GM18907 (cell line): ENCODE results near the gene RABL3.
A peak's percentile ranks its signal among the peaks of the same experiment; 100 is the strongest.
"Not testable (repeated sequence)": the region's sequence is repeated elsewhere in the genome, so short reads cannot be mapped to it uniquely, and the experiment has no call there.

Source experiments
- ATAC-seq: cut with Tn5 transposase; IDR thresholded peaks from one replicate; pipeline ENCODE4 v1.9.1; 2021; ENCODE audit warnings: mild to moderate bottlenecking, moderate library complexity; ENCODE audit not compliant: unreplicated experiment

RABL3 gene

DNA sequence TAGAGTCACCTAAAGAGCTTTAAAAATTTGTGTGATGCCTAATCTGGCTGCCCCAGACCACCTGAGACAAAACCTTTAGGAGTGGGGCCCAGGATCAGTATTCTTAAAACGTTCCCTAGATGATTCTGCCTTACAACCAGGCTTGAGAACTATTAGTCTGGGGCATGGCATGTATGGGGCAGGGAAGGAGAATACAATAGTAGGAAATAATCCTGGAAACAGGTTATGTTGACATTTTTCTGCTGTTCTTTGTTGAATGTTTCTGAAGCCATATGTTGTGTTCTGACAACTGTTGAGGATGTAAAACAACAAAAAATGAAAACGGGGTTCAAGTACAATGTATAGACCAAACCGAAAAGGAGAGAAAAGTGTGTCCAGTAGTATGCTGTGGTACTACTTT lies 3.1 kb upstream of the RABL3 start:
- ATAC-seq, result no peak

DNA sequence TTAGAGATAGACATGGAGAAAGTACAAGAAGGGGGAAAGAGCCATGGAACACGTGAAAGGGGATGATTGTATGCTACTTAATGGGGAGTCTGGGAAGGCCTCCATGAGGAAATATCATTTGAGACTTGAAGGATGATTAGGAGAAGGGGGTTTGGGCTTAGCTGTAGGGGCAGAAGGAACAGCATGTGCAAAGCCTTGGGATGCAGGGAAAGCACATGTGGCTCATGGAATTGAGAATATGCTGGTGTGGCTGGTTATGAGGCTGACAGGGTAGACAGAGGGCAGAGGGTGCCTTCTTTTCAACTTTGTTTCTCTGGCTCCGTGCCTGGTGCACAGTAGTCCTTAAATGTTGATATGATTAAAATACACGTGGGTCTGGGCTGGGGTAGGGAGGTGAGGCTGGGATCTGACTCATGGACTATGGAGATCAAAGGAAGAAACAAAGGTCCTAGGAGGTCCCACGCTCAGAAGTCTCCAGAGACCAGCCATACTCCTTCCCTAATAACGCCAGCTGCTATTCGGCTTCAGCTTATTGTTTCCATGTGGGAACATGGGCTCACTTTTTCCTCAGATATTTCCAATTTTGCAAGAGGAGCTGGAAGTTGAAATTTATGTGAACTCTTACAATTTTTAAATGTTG lies 1.4 kb upstream of the RABL3 start:
- no peak for ATAC-seq

DNA sequence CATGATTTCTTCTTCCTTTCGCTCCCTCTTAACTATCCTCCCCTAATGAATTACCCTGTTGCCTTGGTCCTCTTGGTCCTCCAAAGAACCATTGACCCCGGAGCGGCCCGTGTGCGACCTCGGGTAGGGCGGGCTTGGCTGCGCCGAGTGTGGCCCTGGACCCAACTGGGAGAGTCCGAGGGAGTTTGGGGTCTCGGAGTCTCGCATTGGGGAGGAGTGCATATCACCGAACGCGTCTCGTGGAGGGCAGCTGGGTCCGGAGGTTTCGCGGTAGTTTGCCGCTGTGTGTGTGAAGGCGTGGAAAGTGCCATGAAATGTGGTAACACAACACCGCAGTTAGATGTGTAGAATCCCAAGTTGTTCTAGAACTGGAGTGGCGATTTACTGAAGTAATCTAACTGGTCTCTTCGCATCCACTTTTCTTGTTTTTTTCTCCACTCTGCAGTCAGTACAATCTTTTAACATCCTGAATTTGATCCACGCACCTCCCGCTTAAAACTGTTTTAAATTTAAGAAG lies 591 bp upstream of the RABL3 start:
- ATAC-seq, result peak; percentile 34

DNA sequence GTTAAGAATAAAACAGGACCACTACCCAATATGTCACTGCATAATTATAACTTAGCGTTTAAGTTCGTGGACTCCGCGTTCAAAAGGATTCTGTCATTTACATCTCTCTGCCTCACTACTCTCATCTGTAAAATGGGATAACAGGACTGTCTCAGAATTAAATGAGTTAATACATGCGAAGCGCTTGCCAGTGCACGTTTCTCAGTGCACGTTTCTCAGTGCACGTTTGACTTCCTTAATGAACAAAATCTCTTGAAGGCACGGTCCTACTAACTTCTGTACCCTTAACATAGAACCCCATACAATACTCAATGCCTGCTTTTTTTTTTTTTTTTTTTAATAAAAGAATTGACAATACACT lies 499 bp downstream of the RABL3 start:
- ATAC-seq, result no peak

DNA sequence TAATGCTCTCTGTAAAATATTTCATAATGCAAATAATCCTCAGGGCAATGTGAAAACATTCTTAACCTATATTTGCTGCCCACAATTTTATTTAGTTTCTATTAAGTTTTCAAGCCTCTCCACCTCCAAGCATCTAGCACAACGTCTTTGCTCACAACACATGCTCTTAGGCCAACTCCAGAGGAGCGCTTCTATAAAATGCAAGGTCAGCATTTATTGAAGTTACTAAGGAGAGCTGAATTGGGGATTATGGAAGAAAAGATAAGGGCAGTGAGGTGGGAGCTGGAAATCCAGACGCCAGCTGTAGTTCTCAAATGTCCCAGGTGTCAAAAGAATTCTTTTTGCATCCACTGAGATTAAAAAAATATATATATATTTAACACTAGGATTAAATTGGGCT lies 996 bp downstream of the RABL3 start:
- ATAC-seq, result no peak

DNA sequence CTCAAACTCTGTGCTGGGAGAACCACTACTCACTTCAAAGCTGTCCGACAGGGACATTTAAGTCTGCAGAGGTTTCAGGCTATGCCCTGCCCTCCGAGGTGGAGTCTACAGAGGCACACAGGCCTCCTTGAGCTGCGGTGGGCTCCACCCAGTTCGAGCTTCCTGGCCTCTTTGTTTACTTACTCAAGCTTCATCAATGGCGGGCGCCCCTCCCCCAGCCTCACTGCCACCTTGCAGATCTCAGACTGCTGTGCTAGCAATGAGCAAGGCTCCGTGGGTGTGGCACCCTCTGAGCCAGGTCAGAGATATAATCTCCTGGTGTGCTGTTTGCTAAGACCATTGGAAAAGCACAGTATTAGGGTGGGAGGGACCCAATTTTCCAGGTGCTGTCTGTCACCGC lies 4.3 kb downstream of the RABL3 start:
- ATAC-seq, result not testable (repeated sequence)

DNA sequence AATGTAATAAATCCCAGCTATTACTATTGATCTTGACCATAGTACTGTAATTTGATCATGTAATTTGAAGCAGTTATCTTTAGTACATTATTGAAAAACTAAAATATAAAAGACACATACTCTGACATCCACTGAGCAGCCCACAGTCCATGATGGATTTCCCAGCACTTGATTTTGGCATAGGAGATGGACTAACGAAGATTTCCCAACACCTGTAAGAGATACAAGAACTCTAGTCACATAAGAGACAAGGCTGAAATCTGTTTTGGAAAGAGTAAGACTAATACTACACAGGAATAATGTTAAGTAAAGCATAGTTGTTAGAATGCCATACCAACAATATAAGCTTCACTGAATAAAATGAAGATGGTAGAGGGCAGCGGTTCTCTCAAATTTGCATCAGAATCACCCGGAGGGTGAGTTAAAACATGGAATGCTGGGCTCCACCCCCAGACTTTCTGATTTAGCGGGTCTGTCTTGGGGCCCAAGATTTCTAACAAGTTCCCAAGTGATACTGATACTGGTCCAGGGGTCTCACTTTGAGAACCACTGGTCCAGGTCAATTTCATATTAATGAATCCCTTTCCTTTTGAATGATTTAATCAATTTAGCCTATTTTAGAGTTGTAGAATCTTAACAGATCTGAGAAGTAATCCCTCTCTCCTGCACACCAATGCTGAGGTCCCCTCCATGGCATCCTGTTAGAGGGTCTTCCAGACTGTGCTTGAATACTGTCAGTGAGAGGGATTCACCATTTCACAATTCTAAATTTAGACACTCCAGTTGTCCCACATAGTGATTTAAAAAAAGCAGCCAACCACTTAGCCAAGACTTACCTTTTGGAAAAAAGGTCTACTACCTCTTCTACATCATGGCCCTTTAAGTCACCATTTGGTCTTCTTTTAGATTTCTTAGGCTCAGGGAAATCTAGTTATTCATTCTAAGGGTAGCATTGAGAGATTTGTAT lies 11.5 kb downstream of the RABL3 start:
- ATAC-seq, result no peak

DNA sequence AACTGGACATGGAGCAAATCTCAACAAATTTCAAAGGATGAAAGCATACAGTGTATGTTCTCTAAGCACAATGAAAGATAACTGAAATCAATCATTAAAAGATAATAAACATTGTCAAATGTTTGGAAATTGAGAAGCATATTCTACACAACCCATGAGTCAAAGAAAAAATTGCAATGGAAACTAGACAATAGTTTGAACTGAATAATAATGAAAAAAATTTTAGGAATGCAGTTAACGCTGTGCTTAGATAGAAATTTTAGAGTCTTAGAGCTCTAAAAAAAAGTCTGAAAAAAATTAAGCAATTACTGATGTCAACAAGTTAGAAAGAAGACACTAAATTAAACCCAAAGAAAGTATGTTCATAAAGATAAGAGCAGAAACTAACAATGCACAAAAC lies 15.5 kb downstream of the RABL3 start:
- ATAC-seq, result no peak

DNA sequence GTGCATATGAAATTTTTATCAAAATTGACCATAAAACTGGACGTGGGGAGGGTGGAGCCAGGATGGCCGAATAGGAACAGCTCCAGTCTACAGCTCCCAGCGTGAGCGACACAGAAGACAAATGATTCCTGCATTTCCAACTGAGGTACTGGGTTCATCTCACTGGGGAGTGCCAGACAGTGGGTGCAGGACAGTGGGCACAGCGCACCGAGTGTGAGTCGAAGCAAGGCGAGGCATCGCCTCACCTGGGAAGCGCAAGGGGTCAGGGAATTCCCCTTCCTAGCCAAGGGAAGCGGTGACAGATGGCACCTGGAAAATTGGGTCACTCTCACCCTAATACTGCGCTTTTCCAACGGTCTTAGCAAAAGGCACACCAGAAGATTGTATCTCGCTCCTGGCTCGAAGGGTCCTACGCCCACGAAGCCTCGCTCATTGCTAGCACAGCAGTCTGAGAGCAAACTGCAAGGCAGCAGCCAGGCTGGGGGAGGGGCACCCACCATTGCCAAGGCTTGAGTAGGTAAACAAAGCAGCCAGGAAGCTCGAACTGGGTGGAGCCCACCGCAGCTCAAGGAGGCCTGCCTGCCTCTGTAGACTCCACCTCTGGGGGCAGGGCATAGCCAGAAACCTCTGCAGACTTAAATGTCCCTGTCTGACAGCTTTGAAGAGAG lies 23.0 kb downstream of the RABL3 start:
- ATAC-seq, result not testable (repeated sequence)

DNA sequence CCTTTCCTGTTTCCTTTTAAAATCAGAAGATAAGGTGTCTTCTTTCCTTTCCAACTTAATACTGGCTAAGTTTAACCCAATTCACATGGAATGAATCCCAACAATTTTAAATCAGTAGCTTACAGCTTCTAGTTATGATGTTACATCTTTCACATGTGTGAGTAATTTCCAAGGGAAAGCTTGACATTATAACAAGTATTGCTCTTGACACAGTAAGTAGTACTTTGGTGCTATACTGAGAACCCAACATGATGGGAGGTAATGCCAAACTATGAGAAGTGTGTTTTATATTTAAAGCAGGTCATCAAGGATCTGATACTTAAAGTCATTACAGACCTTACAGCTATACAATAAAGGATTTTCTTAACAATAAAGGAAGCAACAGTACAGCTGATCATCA lies 29.1 kb downstream of the RABL3 start:
- ATAC-seq, result no peak

DNA sequence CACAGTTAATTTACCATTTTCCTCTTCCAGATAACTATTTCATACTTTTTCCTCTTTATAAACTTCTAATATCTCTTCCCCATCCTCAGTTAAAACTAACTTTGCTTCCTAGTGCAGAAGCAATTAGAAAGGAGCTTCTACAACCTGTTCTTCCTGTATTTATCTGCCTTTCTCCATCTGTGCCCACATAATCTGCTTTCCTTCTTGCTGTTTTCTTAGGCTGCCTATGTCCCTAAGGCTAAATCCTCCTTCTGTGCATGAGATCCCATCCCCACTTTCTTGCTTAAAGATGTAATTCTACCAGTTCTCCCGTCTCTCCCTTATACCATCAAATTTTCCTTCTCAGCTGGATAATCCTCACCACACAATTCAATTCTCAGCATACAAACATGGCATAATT lies 31.9 kb downstream of the RABL3 start:
- no peak for ATAC-seq

DNA sequence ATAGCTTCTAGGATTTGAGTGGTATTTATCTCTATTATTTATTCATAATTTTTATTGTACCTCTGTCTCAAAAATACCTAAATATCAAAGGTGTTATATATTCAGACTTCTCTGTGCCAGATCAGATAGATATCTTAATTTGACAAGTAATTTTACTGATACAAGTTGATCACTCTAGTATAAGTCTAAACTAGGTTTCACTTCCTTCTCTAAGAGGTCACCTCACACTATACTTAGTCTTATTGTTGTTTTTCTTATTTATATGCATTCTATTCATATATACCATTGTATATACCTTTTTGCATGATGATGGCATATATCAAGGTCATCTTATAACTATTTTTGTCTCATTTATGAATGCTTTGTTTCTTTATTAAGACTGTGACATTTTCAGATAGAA lies 33.9 kb downstream of the RABL3 start:
- peak; percentile 79 for ATAC-seq

DNA sequence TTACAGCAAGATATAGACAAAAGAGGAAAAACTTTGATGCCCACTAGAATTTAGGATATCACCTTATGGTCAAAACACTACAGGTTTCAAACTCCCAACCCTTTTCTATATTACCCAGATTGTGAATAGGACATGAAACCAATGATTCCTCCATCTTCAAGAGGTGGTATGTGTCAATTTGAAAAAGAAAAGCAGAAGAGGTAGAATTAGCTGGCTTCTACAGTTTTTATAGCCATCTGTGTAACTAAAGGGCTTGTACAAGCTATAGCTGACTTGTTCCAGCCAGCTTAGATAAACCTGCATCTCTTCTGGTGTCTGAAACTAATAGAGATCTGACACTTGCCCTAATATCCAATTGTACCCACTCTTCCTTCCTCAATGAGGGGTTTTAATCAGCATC lies 35.4 kb downstream of the RABL3 start:
- ATAC-seq, result no peak

DNA sequence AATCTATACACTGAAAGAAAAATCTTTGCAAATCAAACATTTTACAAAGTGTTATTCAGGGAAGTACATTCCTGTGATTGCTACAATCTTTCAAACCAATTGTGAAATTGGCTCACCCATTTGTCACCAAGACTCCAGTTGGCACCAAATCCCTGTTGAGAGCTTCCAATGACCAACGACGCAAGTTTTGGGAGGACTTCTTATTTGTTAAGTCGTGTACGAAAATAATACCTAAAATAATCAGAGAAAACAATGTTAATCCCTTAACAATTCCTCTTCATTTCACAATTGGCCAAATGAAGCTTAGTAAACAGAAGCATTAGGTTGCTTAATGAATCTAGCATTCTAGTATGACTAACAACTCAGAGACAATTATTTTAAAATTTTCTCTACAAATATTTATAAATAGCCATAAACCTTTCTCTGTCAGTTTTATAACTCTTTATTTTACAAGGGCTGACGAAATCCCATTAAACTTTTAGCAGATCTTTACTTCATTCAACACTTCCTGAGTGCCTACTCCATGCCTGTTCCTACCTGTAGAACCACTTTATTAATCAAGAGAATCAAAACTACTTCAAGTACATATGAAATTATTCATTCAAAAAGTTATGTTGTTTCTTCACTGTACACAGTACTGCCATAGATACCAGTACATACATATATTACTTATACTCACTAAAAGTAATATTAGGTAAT lies 36.3 kb downstream of the RABL3 start:
- no peak for ATAC-seq

DNA sequence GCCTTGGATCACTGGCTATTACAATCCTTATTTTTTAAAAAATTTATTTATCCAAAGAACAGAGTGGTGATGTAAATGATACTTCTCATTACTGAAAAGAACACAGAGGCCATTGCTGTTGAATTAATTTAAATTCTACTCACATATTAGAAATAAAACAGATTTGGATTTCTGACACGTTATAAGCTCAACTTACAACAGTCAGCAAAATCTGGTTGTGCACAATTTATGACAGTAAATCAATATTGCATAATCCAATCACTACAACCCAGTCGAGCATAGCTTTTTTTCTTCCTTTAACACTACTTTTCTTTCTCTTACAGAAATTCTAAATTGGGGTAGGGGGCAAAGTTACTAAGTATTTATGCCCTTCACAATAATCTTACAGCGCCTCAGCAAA lies 43.0 kb downstream of the RABL3 start:
- ATAC-seq, result no peak

DNA sequence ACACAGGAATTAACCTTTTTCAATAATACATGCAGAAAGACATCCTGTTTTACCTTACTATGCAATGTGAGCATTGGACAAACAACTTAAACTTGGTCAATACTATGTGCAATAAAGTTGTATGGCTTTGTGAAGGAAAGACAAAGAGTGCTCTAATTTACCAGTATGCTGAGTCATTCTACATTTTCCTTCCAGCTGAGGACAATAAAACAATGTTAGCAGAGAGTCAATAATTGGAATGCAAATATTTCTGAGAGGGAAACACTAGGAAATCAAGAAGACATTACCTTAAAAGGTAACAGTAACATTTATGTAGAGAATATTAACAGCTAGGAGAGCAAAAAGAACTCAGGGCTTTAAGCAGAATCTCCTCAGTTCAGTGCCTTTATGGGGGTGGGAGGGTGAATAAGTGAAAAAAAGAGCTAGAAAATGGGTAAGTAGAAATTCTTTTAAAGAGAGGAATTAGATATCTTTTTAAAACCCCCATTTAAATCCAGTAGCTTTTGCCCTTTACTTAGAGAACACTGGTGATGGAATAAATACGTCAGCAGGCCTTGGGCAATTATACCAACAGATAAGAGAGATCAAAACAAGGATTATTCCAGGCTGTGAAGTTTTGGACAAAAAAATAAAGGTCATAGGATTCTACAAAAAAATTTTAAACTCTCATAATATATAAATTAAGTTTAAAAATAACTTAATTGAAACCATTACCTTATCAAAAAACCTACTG lies 48.7 kb downstream of the RABL3 start:
- ATAC-seq, result no peak

DNA sequence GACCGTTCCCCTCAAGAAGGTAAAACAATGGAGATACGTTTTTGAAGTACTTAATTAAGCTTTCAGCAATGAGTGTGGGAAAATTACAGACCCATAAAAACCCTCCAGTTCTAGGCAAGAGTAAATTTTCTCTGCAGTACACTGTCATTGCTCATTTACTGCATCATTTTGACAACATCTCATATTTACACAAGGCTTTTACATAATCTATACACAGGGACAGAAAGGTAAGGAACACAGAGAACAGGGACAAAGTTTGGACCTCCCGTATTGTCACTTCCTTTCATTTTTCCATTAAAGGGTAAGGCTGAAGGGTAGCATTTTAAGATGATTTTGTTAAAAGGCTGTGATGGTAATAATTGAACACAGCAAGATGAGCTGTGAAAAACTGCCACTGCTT lies 52.9 kb downstream of the RABL3 start:
- no peak for ATAC-seq

DNA sequence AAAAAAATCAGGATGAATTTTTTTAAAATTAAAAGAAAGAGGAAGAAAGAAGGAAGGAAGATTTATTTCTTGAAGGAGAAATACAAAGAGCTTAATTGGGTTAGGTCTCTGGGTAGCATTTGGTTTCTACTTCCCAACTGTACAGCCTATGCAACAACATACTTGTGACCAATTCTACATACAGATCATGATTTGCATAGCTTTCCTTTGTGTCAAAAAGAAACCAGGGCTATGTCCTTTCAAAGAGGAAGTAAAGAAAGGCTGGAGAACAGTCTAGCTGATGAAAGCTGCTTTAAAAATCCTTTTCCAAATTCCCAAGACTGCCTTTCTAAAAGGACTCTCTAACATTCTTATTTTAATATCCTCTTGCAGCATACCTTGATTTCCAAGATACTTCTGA lies 54.2 kb downstream of the RABL3 start:
- ATAC-seq, result peak; percentile 95

DNA sequence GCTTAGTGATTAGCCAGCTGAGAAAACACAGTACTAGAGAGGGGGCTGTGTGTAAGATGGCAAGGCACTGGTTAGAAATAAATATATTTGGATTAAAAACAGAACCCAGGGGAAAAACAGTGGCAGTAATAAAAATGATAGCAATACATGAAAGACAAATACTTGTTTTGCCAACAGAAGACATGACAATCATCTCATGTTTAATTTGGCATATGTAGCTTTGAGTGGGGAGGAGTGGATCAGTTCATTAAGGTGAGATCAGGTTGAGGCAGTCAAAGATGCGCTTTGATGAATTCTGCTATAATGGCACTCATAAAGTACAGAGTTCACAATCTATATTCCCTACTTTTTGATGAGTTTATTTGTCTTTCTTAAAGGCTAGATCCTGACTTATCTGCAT lies 56.9 kb downstream of the RABL3 start:
- ATAC-seq, result no peak

DNA sequence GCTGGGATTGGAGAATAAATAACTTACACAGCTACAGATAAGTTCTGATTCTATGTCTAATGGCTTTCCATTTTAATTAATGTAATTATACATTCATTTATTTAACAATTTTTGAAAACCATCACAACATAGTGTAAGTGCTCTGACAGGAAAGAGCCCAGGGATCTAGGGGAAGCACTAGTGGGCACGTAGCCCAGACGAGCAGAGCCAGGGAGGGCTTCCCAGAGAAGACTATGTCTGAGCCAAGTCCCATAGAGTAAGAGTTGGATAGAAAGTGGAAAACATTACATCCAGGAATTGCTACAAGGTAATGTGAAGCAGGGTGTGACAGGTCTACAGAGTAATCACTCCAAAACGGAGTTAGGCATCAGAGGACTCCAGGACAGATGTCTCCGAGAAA lies 57.4 kb downstream of the RABL3 start:
- no peak for ATAC-seq
